ENCODE results near the gene C10orf62. TPM values are rescaled to one million over a fixed set of nuclear protein-coding genes. Genes with fewer than 3 reads are reported as not detected.
"Not testable (repeated sequence)": the region's sequence is repeated elsewhere in the genome, so short reads cannot be mapped to it uniquely, and the experiment has no call there.

Gene C10orf62
- total RNA-seq, 1 donor from 2014 or later = not detected

DNA sequence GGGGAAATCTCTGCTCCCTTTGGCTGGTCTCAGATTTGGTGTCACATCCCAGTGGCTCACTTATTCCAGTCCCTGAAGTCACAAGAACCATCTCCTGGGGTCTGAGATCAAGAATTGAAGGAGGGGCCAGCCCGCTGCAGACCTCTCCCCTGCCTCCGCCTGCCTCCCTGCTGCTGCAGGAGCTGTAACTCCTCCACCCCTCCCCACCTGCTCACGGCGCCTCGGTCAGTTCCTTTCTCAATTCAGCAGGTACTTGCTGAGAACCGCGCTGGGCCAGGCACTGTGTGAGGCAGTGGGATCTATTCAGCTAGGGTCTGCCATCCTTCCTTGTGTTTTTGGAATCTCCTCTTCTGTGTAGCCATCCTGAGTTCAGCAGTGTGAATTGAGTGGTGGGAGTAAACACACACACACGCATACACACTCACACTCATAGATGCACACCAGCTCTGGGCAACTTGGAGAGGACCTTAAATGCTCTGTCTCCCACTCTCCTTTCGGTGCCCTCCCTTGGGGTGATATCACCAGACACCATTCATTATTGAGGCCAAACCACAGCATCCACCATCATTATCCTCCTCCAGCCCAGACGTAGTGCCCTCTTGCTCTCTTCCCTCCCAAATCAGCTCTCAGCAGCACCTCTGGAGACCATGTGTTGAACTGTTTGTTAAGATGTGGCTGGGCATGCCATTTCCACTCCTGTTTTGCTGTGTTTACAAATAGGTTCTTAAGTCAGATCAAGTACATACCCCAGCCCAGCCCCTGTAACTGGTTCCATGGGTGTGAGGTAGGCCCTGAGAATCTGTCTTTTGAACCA, 39.0 kb upstream of the C10orf62 start:
- no peaks in the 10 kb centered on the region for H3K27me3 Mint-ChIP-seq (ENCODE audit: unreplicated experiment)
- no peaks in the 10 kb centered on the region for H3K9me3 Mint-ChIP-seq (ENCODE audit: unreplicated experiment)
- TF ChIP-seq, protein P1, sequence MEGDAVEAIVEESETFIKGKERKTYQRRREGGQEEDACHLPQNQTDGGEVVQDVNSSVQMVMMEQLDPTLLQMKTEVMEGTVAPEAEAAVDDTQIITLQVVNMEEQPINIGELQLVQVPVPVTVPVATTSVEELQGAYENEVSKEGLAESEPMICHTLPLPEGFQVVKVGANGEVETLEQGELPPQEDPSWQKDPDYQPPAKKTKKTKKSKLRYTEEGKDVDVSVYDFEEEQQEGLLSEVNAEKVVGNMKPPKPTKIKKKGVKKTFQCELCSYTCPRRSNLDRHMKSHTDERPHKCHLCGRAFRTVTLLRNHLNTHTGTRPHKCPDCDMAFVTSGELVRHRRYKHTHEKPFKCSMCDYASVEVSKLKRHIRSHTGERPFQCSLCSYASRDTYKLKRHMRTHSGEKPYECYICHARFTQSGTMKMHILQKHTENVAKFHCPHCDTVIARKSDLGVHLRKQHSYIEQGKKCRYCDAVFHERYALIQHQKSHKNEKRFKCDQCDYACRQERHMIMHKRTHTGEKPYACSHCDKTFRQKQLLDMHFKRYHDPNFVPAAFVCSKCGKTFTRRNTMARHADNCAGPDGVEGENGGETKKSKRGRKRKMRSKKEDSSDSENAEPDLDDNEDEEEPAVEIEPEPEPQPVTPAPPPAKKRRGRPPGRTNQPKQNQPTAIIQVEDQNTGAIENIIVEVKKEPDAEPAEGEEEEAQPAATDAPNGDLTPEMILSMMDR (IDR thresholded peaks at IDR 0.05) = no peak
- peak overlapping the region; percentile 69 for H3K27ac Mint-ChIP-seq (ENCODE audit: unreplicated experiment)
- no peak overlapping the region for H3K4me3 Mint-ChIP-seq (ENCODE audit: unreplicated experiment)
- peaks cover 3% of the 10 kb centered on the region for H3K36me3 Mint-ChIP-seq (ENCODE audit: unreplicated experiment)
- DNase-seq (ENCODE audit: extremely low spot score, unreplicated experiment) = no peak
- H3K4me1 Mint-ChIP-seq (ENCODE audit: unreplicated experiment) = peaks cover 37% of the 10 kb centered on the region

DNA sequence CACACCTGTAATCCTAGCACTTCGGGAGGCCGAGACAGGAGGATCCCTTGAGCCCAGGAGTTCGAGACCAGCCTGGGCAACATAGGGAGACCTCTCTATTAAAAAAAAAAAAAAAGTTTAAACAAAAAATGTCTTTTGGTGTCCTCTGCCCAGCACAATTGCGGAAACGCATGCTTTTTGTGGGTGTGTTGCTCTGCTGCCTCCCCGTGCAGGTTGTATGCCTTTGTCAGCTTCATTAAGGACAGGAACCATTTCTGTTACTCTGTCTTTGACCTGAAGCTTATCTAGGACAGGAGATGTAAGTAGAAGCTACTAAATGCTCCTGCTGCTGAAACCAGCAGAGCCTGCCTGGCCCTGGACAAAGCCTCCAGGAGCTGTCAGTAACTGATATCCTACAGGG, 38.2 kb upstream of the C10orf62 start:
- Mint-ChIP-seq H3K27ac (ENCODE audit: unreplicated experiment) (no peak overlapping the region), H3K36me3 (ENCODE audit: unreplicated experiment) (peaks cover 6% of the 10 kb centered on the region), H3K27me3 (ENCODE audit: unreplicated experiment) (no peaks in the 10 kb centered on the region), H3K4me1 (ENCODE audit: unreplicated experiment) (peaks cover 37% of the 10 kb centered on the region), H3K4me3 (ENCODE audit: unreplicated experiment) (no peak overlapping the region), H3K9me3 (ENCODE audit: unreplicated experiment) (peaks cover 4% of the 10 kb centered on the region)
- no peak for DNase-seq (ENCODE audit: extremely low spot score, unreplicated experiment)
- TF ChIP-seq, protein P1 (IDR thresholded peaks at IDR 0.05) = no peak

DNA sequence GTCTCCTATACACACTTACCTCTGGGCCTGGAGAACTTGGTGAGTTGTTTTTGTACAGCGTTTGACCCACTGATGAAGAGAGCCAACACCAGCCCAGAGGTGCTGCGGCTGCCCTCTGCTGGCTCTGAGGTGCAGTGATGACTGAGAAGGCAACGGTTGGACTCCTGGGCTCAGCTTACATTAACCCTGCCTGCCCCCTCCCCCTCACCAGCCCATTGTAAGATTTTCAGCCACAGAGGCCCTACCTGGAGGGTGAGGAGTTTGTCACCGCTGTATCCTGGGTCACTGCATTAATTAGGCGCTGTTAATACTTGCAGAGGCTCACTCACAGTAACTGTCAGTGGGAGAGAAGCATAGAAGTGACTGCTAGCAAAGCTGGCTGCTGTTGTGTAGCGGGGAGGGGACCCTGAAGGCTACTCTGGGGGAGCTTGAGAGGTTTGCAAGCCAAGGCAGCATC, 35.9 kb upstream of the C10orf62 start:
- Mint-ChIP-seq H3K9me3 (ENCODE audit: unreplicated experiment) (peaks cover 4% of the 10 kb centered on the region), H3K4me3 (ENCODE audit: unreplicated experiment) (no peak overlapping the region), H3K4me1 (ENCODE audit: unreplicated experiment) (peaks cover 22% of the 10 kb centered on the region), H3K27ac (ENCODE audit: unreplicated experiment) (peak overlapping the region; percentile 1), H3K27me3 (ENCODE audit: unreplicated experiment) (no peaks in the 10 kb centered on the region), H3K36me3 (ENCODE audit: unreplicated experiment) (peaks cover 6% of the 10 kb centered on the region)
- DNase-seq (ENCODE audit: extremely low spot score, unreplicated experiment) = no peak
- TF ChIP-seq, protein P1 (IDR thresholded peaks at IDR 0.05) = peak; percentile 93

DNA sequence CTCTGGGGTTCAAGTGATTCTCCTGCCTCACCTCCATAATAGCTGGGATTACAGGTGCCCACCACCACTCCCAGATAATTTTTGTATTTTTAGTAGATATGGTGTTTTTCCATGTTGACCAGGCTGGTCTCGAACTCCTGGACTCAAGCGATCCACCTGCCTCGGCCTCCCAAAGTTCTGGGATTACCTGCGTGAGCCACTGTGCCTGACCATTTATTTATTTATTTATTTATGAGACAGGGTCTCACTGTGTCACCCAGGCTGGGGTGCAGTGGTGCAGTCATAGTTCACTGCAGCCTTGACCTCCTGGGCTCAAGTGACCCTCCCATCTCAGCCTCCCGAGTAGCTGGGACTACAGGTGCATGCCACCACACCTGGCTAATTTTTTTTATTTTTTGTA, 35.2 kb upstream of the C10orf62 start:
- H3K4me3 Mint-ChIP-seq (ENCODE audit: unreplicated experiment); DNase-seq (ENCODE audit: extremely low spot score, unreplicated experiment); H3K27me3 Mint-ChIP-seq (ENCODE audit: unreplicated experiment); H3K27ac Mint-ChIP-seq (ENCODE audit: unreplicated experiment); H3K9me3 Mint-ChIP-seq (ENCODE audit: unreplicated experiment); H3K36me3 Mint-ChIP-seq (ENCODE audit: unreplicated experiment): not testable (repeated sequence)
- peaks cover 18% of the 10 kb centered on the region for H3K4me1 Mint-ChIP-seq (ENCODE audit: unreplicated experiment)

DNA sequence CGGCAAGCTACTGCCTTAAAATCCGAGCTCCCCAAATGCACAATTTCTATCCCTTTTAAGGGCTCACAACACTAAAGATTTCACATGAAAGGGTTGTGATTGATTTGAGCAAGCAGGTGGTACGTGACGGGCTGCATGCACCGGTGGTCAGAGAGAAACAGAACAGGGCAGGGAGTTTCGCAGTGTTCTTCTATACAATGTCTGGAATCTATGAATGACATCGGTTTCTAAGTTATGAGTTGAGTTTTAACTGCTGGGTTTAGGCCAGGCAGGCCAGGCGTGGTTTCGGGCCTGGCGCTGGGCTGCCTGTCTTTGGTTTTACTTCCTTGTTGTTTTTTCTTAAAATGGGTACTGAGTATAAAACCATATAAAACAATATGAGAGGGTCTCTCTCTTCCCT, 34.0 kb upstream of the C10orf62 start:
- H3K4me1 Mint-ChIP-seq (ENCODE audit: unreplicated experiment); H3K4me3 Mint-ChIP-seq (ENCODE audit: unreplicated experiment); H3K9me3 Mint-ChIP-seq (ENCODE audit: unreplicated experiment); H3K27ac Mint-ChIP-seq (ENCODE audit: unreplicated experiment); H3K36me3 Mint-ChIP-seq (ENCODE audit: unreplicated experiment); H3K27me3 Mint-ChIP-seq (ENCODE audit: unreplicated experiment); DNase-seq (ENCODE audit: extremely low spot score, unreplicated experiment): not testable (repeated sequence)

DNA sequence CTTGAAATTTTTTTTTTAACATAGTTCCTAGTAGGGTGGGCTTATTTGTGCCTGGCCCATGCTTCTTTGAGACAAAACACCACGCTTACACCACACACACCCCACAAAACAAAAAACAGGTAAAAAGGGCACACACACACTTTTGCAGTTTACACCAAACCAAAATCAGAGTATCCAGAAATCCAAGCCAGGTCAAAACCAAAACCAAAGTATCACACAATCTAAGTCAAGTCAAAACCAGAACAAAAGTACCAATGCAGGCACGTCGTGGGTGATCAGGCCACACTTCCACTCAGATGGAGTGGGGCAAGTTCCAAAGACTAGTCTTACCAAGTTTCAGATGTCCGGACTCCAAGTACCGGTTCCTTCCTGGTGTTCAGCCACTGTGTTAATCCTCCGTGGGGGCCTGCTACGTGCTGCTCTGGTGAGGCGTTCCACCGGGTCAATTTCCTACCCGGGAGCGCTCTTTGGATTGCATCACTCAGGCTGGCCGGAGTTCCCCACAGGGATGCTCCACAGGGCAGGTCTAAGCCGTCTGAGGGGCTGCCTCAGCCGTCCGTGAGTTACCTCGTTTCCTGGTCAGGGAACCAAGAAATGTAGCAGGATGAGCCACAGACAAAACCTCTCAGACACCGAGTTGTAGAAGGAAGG, 28.7 kb upstream of the C10orf62 start:
- H3K36me3 Mint-ChIP-seq (ENCODE audit: unreplicated experiment); DNase-seq (ENCODE audit: extremely low spot score, unreplicated experiment); H3K27me3 Mint-ChIP-seq (ENCODE audit: unreplicated experiment); H3K4me3 Mint-ChIP-seq (ENCODE audit: unreplicated experiment); H3K4me1 Mint-ChIP-seq (ENCODE audit: unreplicated experiment); H3K9me3 Mint-ChIP-seq (ENCODE audit: unreplicated experiment): not testable (repeated sequence)
- peak overlapping the region; percentile 53 for H3K27ac Mint-ChIP-seq (ENCODE audit: unreplicated experiment)

DNA sequence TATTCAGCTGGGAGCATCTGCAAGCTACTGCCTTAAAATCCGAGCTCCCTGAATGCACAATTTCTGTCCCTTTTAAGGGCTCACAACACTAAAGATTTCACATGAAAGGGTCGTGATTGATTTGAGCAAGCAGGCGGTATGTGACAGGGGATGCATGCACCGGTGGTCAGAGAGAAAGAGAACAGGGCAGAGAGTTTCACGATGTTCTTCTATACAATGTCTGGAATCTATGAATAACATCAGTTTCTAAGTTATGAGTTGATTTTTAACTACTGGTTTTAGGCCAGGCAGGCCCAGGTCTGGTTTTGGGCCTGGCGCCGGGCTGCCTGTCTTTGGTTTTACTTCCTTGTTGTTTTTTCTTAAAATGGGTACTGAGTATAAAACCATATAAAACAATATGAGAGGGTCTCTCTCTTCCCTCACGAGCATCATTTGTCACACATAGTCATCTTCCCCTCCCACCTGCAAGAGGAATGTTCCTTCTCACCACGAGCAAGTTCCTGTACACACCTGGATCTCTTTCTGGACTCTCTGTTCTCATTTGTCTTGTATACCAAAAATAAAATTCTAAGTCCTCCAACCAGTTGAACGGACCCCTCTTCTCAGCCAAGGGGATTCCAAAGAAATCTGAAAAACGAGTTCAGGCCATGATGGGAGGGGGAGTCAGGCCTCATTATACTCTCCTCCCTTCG, 28.0 kb upstream of the C10orf62 start:
- H3K36me3 Mint-ChIP-seq (ENCODE audit: unreplicated experiment); H3K4me1 Mint-ChIP-seq (ENCODE audit: unreplicated experiment); H3K4me3 Mint-ChIP-seq (ENCODE audit: unreplicated experiment); DNase-seq (ENCODE audit: extremely low spot score, unreplicated experiment); H3K9me3 Mint-ChIP-seq (ENCODE audit: unreplicated experiment); H3K27me3 Mint-ChIP-seq (ENCODE audit: unreplicated experiment): not testable (repeated sequence)
- peak overlapping the region; percentile 53 for H3K27ac Mint-ChIP-seq (ENCODE audit: unreplicated experiment)

DNA sequence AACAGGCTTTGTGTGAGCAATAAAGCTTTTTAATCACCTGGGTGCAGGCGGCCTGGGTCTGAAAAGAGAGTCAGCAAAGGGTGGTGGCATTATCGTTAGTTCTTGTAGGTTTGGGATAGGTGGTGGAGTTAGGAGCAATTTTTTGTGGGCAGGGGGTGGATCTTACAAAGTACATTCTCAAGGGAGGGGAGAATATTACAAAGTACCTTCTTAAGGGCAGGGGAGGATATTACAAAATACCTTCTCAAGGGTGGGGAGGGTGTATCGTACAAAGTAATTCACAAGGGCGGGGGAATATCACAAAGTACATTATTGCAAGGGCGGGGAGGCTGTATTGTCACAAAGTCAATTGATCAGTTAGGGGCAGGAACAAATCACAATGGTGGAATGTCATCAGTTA, 27.2 kb upstream of the C10orf62 start:
- H3K9me3 Mint-ChIP-seq (ENCODE audit: unreplicated experiment); H3K4me3 Mint-ChIP-seq (ENCODE audit: unreplicated experiment); H3K4me1 Mint-ChIP-seq (ENCODE audit: unreplicated experiment); DNase-seq (ENCODE audit: extremely low spot score, unreplicated experiment); H3K27me3 Mint-ChIP-seq (ENCODE audit: unreplicated experiment); H3K27ac Mint-ChIP-seq (ENCODE audit: unreplicated experiment); H3K36me3 Mint-ChIP-seq (ENCODE audit: unreplicated experiment): not testable (repeated sequence)
